Esophagus squamous epithelium (tissue), 5 donors: ENCODE data around the gene GGT7. TPM values are rescaled to one million over a fixed set of nuclear protein-coding genes. Genes with fewer than 3 reads are reported as not detected.

Source experiments
- DNase-seq: peaks from one replicate; lab custom pipeline; 2025; lab: John Stamatoyannopoulos, UW
- H3K27ac ChIP-seq, 4 donors: fragments of 200-600 bp; sonication (generic); one replicate each; pipeline ENCODE4 v1.5.1; 2016 to 2019; ENCODE audit warnings: mild to moderate bottlenecking in 1 of 4
- H3K27me3 ChIP-seq, 4 donors: fragments of 200-600 bp; sonication (generic); 1 replicate in 3 of 4; 2 replicates in 1 of 4; pipeline versions ENCODE4 v1.5.1 to v1.6.0; 2017 to 2021; ENCODE audit warnings: antibody characterized with exemption in 1 of 4
- H3K36me3 ChIP-seq, 3 donors: fragments of 200-600 bp; sonication (generic); one replicate each; pipeline ENCODE4 v1.5.1; 2016 to 2019
- H3K4me1 ChIP-seq, 3 donors: fragments of 200-600 bp; sonication (generic); one replicate each; pipeline ENCODE4 v1.5.1; 2017 to 2019
- H3K4me3 ChIP-seq, 4 donors: fragments of 200-600 bp; sonication (generic); 1 replicate in 3 of 4; 2 replicates in 1 of 4; pipeline ENCODE4 v1.5.1; 2016 to 2019; ENCODE audit warnings: mild to moderate bottlenecking in 2 of 4, moderate library complexity in 1 of 4
- H3K9me3 ChIP-seq, 3 donors: fragments of 200-600 bp; sonication (generic); one replicate each; pipeline ENCODE4 v1.5.1; 2016 to 2019
- POLR2A ChIP-seq, 4 donors: fragments of 450-650 bp; IDR thresholded peaks; one replicate each; pipeline ENCODE4 v1.6.1; 2017; ENCODE audit warnings: antibody characterized with exemption in 4 of 4, mild to moderate bottlenecking in 4 of 4, moderate library complexity in 3 of 4
- WGBS, 2 donors: methylation state at CpG; one replicate each; pipeline ENCODE4 v1.1.5; 2018; 5-methylcytosine and 5-hydroxymethylcytosine counted together
- intact Hi-C: fragments of 100-400 bp; cut with DNase I; formaldehyde crosslinking; loops from one replicate; pipeline ENCODE4 v1.15.0; 2022
- total RNA-seq, 4 donors: library from RNA; depleted of rRNA; stranded (reverse); fragments of >200 nt; gene quantifications; one replicate each; pipeline ENCODE4 v1.1.0, GENCODE V29; 2016
- TF ChIP-seq, protein P1 (sequence below), 6 experiments: fragments of 450-650 bp in 4 of 6; fragments of 200-600 bp in 2 of 6; sonication (generic) in 2 of 6; IDR thresholded peaks; one replicate each; pipeline ENCODE4 v1.5.1; 2016 to 2019; ENCODE audit warnings: antibody characterized with exemption in 6 of 6, mild to moderate bottlenecking in 4 of 6, moderate library complexity in 4 of 6
- donor health status: DM: yes; HTN: yes; CAD: no.

Gene GGT7
- total RNA-seq, 4 donors from 2014 or later = 1.8 to 8.2 (median 5.1) TPM

DNA sequence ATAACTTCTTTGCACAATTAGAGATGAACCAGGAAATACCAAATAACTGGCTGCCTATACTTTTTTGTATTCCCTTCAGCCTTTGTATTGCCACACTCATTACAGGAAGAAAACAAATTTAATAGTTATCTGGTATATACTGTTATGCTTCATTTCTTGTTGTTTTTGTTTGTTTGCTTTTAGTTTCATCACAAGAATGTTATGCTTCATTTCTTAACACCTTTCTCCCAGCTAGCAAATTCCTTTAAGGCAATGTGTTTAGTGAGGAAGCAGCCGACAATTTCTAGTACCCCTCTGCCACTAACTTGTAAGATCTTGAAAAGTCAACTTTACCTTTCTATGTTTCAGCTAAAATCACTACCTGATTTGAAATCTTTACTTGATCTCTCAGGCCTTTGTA is 48.6 kb downstream of the GGT7 start:
- TF ChIP-seq, protein P1, sequence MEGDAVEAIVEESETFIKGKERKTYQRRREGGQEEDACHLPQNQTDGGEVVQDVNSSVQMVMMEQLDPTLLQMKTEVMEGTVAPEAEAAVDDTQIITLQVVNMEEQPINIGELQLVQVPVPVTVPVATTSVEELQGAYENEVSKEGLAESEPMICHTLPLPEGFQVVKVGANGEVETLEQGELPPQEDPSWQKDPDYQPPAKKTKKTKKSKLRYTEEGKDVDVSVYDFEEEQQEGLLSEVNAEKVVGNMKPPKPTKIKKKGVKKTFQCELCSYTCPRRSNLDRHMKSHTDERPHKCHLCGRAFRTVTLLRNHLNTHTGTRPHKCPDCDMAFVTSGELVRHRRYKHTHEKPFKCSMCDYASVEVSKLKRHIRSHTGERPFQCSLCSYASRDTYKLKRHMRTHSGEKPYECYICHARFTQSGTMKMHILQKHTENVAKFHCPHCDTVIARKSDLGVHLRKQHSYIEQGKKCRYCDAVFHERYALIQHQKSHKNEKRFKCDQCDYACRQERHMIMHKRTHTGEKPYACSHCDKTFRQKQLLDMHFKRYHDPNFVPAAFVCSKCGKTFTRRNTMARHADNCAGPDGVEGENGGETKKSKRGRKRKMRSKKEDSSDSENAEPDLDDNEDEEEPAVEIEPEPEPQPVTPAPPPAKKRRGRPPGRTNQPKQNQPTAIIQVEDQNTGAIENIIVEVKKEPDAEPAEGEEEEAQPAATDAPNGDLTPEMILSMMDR (IDR thresholded peaks at IDR 0.05) = no peak
- no peak for TF ChIP-seq POLR2A (IDR thresholded peaks at IDR 0.05)
- intact Hi-C loops = no loop called here
- Histone ChIP-seq H3K4me1 (peaks cover 15 to 62% (median 31%) of the 10 kb centered on the region in 3 donors), H3K27me3 (no peaks in the 10 kb centered on the region), H3K4me3 (peak overlapping the region; percentile 65 to 99 (median 93)), H3K9me3 (no peaks in the 10 kb centered on the region), H3K27ac (peak overlapping the region in 3 of 4 donors; percentile 93 to 98 (median 98)), H3K36me3 (no peaks in the 10 kb centered on the region)
- no peak for DNase-seq
- WGBS, 2 donors = 11% methylated on average over 1 of the region's 1 CpG

DNA sequence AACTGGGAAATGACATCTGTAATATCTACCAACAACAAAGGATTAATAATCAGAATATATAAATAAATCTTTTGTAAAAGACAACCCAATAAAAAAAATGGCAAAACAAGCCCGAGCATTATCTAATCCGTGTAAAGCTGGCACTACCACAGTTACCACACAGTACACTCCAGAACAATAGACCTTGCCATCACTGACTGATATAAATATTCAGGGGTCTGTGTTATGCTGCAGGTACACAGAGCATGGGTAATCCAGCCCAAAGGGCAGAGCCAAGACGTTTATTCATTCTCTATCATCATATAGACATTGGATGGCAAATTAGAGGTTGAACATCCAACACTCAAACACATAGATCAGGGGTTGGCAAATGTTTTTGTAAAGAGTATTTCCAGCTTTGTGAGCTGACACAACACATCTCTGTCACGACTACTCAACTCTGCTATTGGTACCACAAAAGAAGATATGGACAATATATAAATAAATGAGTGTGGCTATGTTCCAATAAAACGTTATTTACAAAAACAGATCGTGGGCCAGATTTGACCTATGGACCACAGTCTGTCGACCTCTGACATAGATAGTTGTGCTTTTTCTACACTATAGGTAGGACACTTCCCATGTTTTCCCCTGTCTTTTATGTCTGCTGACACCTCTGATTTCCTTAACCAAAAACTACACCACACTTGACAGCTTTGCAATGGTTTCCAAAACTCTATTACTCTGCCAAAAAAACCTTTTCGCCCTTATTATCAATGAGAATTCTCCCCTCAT is 51.7 kb downstream of the GGT7 start:
- H3K27me3 ChIP-seq = no peaks in the 10 kb centered on the region
- no peak for DNase-seq
- TF ChIP-seq, protein P1 (IDR thresholded peaks at IDR 0.05) = no peak
- TF ChIP-seq POLR2A (IDR thresholded peaks at IDR 0.05) = no peak
- H3K4me1 ChIP-seq = peaks cover 19 to 88% (median 31%) of the 10 kb centered on the region in 3 donors
- no peak overlapping the region for H3K4me3 ChIP-seq
- 43 to 59% methylated on average over 7 to 8 of the region's 8 CpGs for WGBS, 2 donors
- no peaks in the 10 kb centered on the region for H3K9me3 ChIP-seq
- no peak overlapping the region for H3K27ac ChIP-seq
- H3K36me3 ChIP-seq = no peaks in the 10 kb centered on the region
- intact Hi-C loops = no loop called here

DNA sequence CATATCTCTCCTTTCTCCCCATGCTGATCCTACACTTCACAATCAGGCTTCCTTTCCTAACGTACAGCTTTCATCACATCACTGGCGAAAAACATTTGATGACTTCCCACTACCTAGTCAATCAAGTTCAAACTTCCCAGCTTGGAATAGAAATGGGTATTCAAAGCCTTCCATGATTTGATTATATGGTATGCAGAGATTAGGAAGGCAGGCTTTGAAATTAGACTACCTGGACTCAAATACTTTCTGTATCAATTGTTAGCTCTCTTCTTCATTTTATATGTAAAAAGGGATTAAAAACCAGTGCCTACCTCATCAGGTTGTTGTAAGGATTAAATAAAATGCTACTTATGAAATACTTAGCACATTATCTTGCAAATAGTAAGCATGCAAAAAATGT is 54.9 kb downstream of the GGT7 start:
- intact Hi-C loops = no loop called here
- no peaks in the 10 kb centered on the region for H3K9me3 ChIP-seq
- 47 to 61% methylated on average over 2 of the region's 2 CpGs for WGBS, 2 donors
- DNase-seq = no peak
- H3K27ac ChIP-seq = no peak overlapping the region
- no peaks in the 10 kb centered on the region for H3K36me3 ChIP-seq
- no peaks in the 10 kb centered on the region for H3K27me3 ChIP-seq
- H3K4me3 ChIP-seq = no peak overlapping the region
- H3K4me1 ChIP-seq = peaks cover 12 to 76% (median 23%) of the 10 kb centered on the region in 3 donors
- TF ChIP-seq, protein P1 (IDR thresholded peaks at IDR 0.05) = no peak
- TF ChIP-seq POLR2A (IDR thresholded peaks at IDR 0.05) = no peak

DNA sequence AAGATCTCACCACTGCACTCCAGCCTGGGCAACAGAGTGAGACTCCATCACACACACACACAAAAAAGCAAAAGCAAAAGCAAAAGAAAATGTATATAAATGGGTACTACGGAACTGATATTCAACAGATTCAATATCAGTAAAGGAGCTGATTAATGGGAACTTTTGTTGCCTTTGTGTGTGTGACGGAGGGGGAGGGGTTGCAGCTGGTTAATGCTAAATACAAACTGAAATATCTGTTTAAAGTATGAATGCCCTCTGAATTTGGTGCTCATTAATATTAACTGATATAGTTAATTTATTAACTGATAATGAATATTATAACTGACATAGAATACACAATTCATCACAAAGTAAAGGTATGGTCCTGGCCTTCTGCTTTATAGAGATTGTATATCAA is 55.6 kb downstream of the GGT7 start:
- no peaks in the 10 kb centered on the region for H3K9me3 ChIP-seq
- intact Hi-C loops = no loop called here
- WGBS, 2 donors = 57 to 93% methylated on average over 1 to 2 of the region's 2 CpGs
- no peak overlapping the region for H3K27ac ChIP-seq
- H3K36me3 ChIP-seq = no peaks in the 10 kb centered on the region
- H3K27me3 ChIP-seq = no peaks in the 10 kb centered on the region
- H3K4me1 ChIP-seq = peaks cover 8 to 69% (median 21%) of the 10 kb centered on the region in 3 donors
- no peak overlapping the region for H3K4me3 ChIP-seq
- no peak for DNase-seq
- TF ChIP-seq POLR2A (IDR thresholded peaks at IDR 0.05) = no peak

DNA sequence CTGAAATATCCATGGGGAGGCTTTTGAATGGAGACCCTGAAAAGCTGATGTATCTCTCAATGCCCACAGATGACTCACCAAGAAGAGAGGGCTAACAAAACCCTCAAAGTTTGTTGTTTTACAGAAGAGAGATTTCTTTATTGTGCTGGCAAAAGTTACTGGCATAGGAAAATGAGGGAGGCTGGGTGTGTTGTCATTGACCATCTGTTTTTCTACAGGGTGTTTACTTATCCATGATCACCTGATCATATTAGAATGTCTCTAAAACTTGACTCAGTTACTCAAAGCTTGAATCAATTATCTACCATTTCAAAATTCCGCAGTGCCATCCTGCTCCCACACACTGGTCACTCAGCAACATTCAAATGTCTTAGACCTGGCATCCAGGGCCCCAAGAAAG is 57.0 kb downstream of the GGT7 start:
- TF ChIP-seq POLR2A (IDR thresholded peaks at IDR 0.05) = no peak
- TF ChIP-seq, protein P1 (IDR thresholded peaks at IDR 0.05) = no peak

More for the DNA sequence above, 57.0 kb downstream of the GGT7 start:
- 79 to 93% methylated on average over 1 of the region's 1 CpG for WGBS, 2 donors
- Histone ChIP-seq H3K4me1 (peaks cover 5 to 54% (median 12%) of the 10 kb centered on the region in 3 donors), H3K9me3 (no peaks in the 10 kb centered on the region), H3K36me3 (no peaks in the 10 kb centered on the region), H3K27me3 (no peaks in the 10 kb centered on the region), H3K4me3 (no peak overlapping the region), H3K27ac (no peak overlapping the region)
- no peak for DNase-seq
- intact Hi-C loops = no loop called here
